ENCODE data around the gene MIX23. TPM values are rescaled to one million over a fixed set of nuclear protein-coding genes. Genes with fewer than 3 reads are reported as not detected.

MIX23 gene
- total and polyA plus RNA-seq, 4 donors: 14.0 to 19.6 (median 16.8) TPM

DNA sequence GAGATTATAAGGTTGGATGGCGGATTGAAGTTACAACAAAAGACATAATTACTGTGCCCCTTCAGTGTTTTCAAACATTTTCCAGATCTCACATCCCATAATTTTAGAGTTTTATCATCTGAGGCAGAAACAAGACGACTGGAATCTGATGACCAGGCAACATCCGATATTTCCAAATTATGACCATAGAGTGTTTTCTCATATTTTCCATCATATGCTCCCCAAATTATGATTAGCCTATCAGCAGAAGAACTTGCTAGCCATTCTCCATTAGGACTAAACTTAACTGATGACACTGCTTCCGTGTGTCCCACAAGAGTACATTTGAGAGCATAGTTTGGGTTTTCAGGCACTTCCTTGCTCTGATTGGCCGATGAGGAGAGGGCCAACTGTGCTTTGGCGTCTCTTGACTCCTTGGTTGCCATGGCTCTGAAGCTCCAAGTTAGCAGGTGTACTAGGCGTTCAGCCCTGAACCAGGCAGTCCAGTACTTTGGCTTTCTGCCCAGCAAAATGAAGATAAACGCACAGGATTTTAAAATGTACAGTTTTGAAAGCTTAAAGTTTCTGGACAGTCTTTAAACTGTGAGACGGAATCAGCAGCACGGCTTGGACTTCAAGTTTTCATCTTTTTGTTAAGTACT is 32.2 kb upstream of the MIX23 start:
- Histone ChIP-seq H3K27me3 (ENCODE audit: control insufficient read depth in 4 of 4, insufficient read depth in 4 of 4, low read length in 3 of 4) (no peaks in the 10 kb centered on the region), H3K4me1 (ENCODE audit: control insufficient read depth in 4 of 4, insufficient read depth in 4 of 4, low read length in 3 of 4) (peaks cover 8 to 29% (median 20%) of the 10 kb centered on the region in 4 donors), H3K9me3 (ENCODE audit: control insufficient read depth in 4 of 4, low read length in 3 of 4) (no peaks in the 10 kb centered on the region), H3K36me3 (ENCODE audit: control insufficient read depth in 4 of 4, insufficient read depth in 3 of 4, low read depth in 1 of 4, low read length in 3 of 4) (peaks cover 0 to 6% (median 4%) of the 10 kb centered on the region in 4 donors), H3K4me3 (ENCODE audit: low read depth in 1 of 3, low read length in 3 of 3) (peak overlapping the region; percentile 74 to 98 (median 89)), H3K9ac (ENCODE audit: low read depth in 1 of 2, low read length in 2 of 2) (peak overlapping the region; percentile 95 to 98), H3K27ac (ENCODE audit: low read depth in 1 of 2, low read length in 2 of 2) (peak overlapping the region; percentile 97 to 98)
- no peak for TF ChIP-seq HNF4G (IDR thresholded peaks at IDR 0.05)
- TF ChIP-seq RAD21 (IDR thresholded peaks at IDR 0.05): no peak
- TF ChIP-seq, protein P1, sequence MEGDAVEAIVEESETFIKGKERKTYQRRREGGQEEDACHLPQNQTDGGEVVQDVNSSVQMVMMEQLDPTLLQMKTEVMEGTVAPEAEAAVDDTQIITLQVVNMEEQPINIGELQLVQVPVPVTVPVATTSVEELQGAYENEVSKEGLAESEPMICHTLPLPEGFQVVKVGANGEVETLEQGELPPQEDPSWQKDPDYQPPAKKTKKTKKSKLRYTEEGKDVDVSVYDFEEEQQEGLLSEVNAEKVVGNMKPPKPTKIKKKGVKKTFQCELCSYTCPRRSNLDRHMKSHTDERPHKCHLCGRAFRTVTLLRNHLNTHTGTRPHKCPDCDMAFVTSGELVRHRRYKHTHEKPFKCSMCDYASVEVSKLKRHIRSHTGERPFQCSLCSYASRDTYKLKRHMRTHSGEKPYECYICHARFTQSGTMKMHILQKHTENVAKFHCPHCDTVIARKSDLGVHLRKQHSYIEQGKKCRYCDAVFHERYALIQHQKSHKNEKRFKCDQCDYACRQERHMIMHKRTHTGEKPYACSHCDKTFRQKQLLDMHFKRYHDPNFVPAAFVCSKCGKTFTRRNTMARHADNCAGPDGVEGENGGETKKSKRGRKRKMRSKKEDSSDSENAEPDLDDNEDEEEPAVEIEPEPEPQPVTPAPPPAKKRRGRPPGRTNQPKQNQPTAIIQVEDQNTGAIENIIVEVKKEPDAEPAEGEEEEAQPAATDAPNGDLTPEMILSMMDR (IDR thresholded peaks at IDR 0.05; ENCODE audit: low read depth, low read length, missing input control): no peak
- TF ChIP-seq JUND (IDR thresholded peaks at IDR 0.05): no peak
- no peak for TF ChIP-seq RXRA (IDR thresholded peaks at IDR 0.05)
- no peak for TF ChIP-seq NR2F2 (IDR thresholded peaks at IDR 0.05)
- TF ChIP-seq SP1 (IDR thresholded peaks at IDR 0.05): no peak
- TF ChIP-seq GABPA (IDR thresholded peaks at IDR 0.05 in 1 of 2, conservative IDR thresholded peaks at IDR 0.05 in 1 of 2): no peak
- no peak for TF ChIP-seq TAF1 (conservative IDR thresholded peaks at IDR 0.05)
- TF ChIP-seq YY1 (IDR thresholded peaks at IDR 0.05): no peak
- TF ChIP-seq HNF4A (conservative IDR thresholded peaks at IDR 0.05): no peak
- TF ChIP-seq FOXA2 (IDR thresholded peaks at IDR 0.05): no peak
- TF ChIP-seq, protein P2, sequence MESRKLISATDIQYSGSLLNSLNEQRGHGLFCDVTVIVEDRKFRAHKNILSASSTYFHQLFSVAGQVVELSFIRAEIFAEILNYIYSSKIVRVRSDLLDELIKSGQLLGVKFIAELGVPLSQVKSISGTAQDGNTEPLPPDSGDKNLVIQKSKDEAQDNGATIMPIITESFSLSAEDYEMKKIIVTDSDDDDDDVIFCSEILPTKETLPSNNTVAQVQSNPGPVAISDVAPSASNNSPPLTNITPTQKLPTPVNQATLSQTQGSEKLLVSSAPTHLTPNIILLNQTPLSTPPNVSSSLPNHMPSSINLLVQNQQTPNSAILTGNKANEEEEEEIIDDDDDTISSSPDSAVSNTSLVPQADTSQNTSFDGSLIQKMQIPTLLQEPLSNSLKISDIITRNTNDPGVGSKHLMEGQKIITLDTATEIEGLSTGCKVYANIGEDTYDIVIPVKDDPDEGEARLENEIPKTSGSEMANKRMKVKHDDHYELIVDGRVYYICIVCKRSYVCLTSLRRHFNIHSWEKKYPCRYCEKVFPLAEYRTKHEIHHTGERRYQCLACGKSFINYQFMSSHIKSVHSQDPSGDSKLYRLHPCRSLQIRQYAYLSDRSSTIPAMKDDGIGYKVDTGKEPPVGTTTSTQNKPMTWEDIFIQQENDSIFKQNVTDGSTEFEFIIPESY (IDR thresholded peaks at IDR 0.05): no peak
- TF ChIP-seq, protein P3, sequence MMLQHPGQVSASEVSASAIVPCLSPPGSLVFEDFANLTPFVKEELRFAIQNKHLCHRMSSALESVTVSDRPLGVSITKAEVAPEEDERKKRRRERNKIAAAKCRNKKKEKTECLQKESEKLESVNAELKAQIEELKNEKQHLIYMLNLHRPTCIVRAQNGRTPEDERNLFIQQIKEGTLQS (IDR thresholded peaks at IDR 0.05): no peak
- DNase-seq (ENCODE audit: low spot score): no peak
- WGBS: 25% methylated on average over 10 of the region's 10 CpGs

DNA sequence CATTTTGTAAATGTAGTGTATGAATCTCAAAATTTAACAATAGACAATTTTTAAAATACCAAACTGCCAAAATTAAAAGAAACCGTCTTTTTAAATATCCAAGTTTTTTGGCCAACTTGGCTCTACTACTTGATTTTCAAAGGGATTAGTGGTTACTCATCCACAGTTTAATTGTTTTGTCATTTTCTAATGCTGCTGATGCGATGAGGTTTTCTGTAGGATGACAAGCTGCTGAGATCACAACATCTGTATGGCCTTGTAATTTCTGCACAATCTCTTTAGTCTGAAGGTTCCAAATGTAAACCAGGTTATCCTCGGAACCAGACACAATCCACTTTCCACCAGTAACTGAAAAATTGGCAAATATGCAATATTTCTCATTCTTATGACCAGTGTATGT is 31.4 kb upstream of the MIX23 start:
- Histone ChIP-seq H3K4me1 (ENCODE audit: control insufficient read depth in 4 of 4, insufficient read depth in 4 of 4, low read length in 3 of 4) (peaks cover 8 to 29% (median 20%) of the 10 kb centered on the region in 4 donors), H3K27me3 (ENCODE audit: control insufficient read depth in 4 of 4, insufficient read depth in 4 of 4, low read length in 3 of 4) (no peaks in the 10 kb centered on the region), H3K27ac (ENCODE audit: low read depth in 1 of 2, low read length in 2 of 2) (no peak overlapping the region), H3K9ac (ENCODE audit: low read depth in 1 of 2, low read length in 2 of 2) (no peak overlapping the region), H3K36me3 (ENCODE audit: control insufficient read depth in 4 of 4, insufficient read depth in 3 of 4, low read depth in 1 of 4, low read length in 3 of 4) (peaks cover 0 to 12% (median 10%) of the 10 kb centered on the region in 4 donors), H3K9me3 (ENCODE audit: control insufficient read depth in 4 of 4, low read length in 3 of 4) (no peaks in the 10 kb centered on the region), H3K4me3 (ENCODE audit: low read depth in 1 of 3, low read length in 3 of 3) (no peak overlapping the region)
- WGBS: 96% methylated on average over 3 of the region's 3 CpGs
- TF ChIP-seq NR2F2 (IDR thresholded peaks at IDR 0.05) (no peak), JUND (IDR thresholded peaks at IDR 0.05) (no peak), FOXA2 (IDR thresholded peaks at IDR 0.05) (no peak)
- TF ChIP-seq, protein P3 (IDR thresholded peaks at IDR 0.05): no peak
- TF ChIP-seq, protein P1 (IDR thresholded peaks at IDR 0.05; ENCODE audit: low read depth, low read length, missing input control): no peak
- DNase-seq (ENCODE audit: low spot score): no peak
